ENCODE data around the gene FKBP4. TPM values are rescaled to one million over a fixed set of nuclear protein-coding genes. Genes with fewer than 3 reads are reported as not detected.

The FKBP4 gene
- total and polyA plus RNA-seq, 2 of the 13 experiments (the other 11 are each of a cell fraction or from before 2014, with no cell fraction given) = 25.7 to 66.1 TPM

DNA sequence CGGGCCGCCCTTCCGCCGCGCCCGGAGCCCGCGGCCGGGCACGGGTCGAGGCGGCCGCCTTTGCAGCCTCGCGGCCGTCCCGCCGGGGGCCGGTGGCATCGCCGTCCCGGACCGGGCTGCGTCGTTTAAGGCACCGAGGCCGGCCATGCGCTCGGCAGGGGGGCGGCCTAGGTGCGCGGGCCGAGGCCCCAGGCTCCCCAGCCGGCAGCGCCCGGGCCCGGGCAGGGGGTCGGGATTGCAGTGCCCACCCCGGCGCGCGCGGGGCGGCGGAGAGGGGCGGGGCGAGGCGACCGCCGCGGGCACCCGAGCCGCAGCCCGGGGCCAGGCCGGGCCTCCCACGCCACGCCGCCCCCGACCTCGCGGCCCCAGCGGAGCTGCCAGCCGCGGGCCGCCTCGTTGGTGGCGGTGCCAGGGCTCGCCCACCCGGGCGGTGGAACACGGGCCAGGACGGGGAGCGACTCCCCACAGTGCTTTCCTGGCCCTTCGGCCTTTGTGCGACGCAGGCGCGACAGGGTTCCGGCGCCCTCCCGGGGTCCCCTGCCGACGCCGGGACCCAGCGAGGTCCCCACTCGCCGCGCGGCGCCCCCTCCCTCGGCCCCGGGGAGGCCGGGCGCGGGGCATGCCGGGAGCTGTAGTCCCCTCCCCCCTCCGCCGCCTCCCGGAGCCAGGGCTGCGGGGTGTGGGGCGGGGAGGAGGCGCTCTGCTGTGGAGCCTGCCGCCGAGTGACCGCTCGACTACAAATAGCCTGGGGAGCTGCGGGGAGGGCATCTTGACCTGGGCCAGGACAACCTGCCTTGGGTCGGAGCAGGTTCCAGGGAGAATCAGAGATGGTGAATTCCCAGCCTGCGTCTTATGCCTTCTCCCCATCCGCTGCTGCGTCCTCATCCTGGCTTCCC lies 769 bp downstream of the FKBP4 start (continued):
- TF ChIP-seq ZFYVE20 (CRISPR knock-in tag; IDR thresholded peaks at IDR 0.05; ENCODE audit: borderline replicate concordance, low read depth) (no peak), TAF15 (IDR thresholded peaks at IDR 0.05; ENCODE audit: low read depth, low read length, poor library complexity, severe bottlenecking) (no peak), PHB2 (IDR thresholded peaks at IDR 0.05; ENCODE audit: partially characterized antibody) (no peak), ZNF616 (CRISPR knock-in tag; IDR thresholded peaks at IDR 0.05; ENCODE audit: low read depth) (no peak), ATF1 (CRISPR knock-in tag; IDR thresholded peaks at IDR 0.05) (no peak), KDM2A (CRISPR knock-in tag; IDR thresholded peaks at IDR 0.05; ENCODE audit: borderline replicate concordance, low read depth) (peak; percentile 85), ZNF160 (CRISPR knock-in tag; IDR thresholded peaks at IDR 0.05) (no peak), ZEB1 (IDR thresholded peaks at IDR 0.05; ENCODE audit: insufficient replicate concordance, low read depth) (no peak), ZMYM2 (CRISPR knock-in tag; IDR thresholded peaks at IDR 0.05) (no peak), ARNTL (CRISPR knock-in tag; IDR thresholded peaks at IDR 0.05) (no peak), ATF7-NPFF (CRISPR knock-in tag; IDR thresholded peaks at IDR 0.05; ENCODE audit: low read depth) (no peak), GATAD1 (CRISPR knock-in tag; IDR thresholded peaks at IDR 0.05) (0 out of 2 replicates have a peak, but pooled peaks have one; percentile 52), ZNF512B (CRISPR knock-in tag; IDR thresholded peaks at IDR 0.05; ENCODE audit: borderline replicate concordance) (no peak), NFYB (CRISPR knock-in tag; IDR thresholded peaks at IDR 0.05) (no peak), ZNF7 (CRISPR knock-in tag; IDR thresholded peaks at IDR 0.05) (no peak), ZNF768 (CRISPR knock-in tag; IDR thresholded peaks at IDR 0.05) (peak; percentile 30; the same call in 1 of the 2 replicates)
- TF ChIP-seq, protein P1, sequence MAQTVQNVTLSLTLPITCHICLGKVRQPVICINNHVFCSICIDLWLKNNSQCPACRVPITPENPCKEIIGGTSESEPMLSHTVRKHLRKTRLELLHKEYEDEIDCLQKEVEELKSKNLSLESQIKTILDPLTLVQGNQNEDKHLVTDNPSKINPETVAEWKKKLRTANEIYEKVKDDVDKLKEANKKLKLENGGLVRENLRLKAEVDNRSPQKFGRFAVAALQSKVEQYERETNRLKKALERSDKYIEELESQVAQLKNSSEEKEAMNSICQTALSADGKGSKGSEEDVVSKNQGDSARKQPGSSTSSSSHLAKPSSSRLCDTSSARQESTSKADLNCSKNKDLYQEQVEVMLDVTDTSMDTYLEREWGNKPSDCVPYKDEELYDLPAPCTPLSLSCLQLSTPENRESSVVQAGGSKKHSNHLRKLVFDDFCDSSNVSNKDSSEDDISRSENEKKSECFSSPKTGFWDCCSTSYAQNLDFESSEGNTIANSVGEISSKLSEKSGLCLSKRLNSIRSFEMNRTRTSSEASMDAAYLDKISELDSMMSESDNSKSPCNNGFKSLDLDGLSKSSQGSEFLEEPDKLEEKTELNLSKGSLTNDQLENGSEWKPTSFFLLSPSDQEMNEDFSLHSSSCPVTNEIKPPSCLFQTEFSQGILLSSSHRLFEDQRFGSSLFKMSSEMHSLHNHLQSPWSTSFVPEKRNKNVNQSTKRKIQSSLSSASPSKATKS (CRISPR knock-in tag; IDR thresholded peaks at IDR 0.05) = no peak
- TF ChIP-seq, protein P2, sequence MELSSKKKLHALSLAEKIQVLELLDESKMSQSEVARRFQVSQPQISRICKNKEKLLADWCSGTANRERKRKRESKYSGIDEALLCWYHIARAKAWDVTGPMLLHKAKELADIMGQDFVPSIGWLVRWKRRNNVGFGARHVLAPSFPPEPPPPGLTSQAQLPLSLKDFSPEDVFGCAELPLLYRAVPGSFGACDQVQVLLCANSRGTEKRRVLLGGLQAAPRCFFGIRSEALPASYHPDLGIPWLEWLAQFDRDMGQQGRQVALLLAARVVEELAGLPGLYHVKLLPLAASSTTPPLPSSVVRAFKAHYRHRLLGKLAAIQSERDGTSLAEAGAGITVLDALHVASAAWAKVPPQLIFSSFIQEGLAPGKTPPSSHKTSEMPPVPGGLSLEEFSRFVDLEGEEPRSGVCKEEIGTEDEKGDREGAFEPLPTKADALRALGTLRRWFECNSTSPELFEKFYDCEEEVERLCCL (CRISPR knock-in tag; IDR thresholded peaks at IDR 0.05; ENCODE audit: borderline replicate concordance) = no peak
- TF ChIP-seq, protein P3, sequence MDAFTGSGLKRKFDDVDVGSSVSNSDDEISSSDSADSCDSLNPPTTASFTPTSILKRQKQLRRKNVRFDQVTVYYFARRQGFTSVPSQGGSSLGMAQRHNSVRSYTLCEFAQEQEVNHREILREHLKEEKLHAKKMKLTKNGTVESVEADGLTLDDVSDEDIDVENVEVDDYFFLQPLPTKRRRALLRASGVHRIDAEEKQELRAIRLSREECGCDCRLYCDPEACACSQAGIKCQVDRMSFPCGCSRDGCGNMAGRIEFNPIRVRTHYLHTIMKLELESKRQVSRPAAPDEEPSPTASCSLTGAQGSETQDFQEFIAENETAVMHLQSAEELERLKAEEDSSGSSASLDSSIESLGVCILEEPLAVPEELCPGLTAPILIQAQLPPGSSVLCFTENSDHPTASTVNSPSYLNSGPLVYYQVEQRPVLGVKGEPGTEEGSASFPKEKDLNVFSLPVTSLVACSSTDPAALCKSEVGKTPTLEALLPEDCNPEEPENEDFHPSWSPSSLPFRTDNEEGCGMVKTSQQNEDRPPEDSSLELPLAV (CRISPR knock-in tag; conservative IDR thresholded peaks at IDR 0.05; ENCODE audit: low read depth) = no peak
- TF ChIP-seq, protein P4, sequence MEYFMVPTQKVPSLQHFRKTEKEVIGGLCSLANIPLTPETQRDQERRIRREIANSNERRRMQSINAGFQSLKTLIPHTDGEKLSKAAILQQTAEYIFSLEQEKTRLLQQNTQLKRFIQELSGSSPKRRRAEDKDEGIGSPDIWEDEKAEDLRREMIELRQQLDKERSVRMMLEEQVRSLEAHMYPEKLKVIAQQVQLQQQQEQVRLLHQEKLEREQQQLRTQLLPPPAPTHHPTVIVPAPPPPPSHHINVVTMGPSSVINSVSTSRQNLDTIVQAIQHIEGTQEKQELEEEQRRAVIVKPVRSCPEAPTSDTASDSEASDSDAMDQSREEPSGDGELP (IDR thresholded peaks at IDR 0.05; ENCODE audit: borderline replicate concordance, low read depth) = no peak

Measured in HepG2 (cell line).